H1 (cell line): Measurements from ENCODE around the gene PELO. TPM values are rescaled to one million over a fixed set of nuclear protein-coding genes. Genes with fewer than 3 reads are reported as not detected.

Source experiments
- ASH2L ChIP-seq: fragments of 200-600, 300-600 bp; sonication (generic); IDR thresholded peaks from one replicate; pipeline ENCODE4 v1.7.1; 2017; ENCODE audit warnings: low read length
- BACH1 ChIP-seq: IDR thresholded peaks from 2 replicates; pipeline ENCODE4 v1.6.1; 2012; ENCODE audit warnings: low read length, improper control_type of control experiment
- BCL11A ChIP-seq, 2 experiments: IDR thresholded peaks; one replicate each; pipeline ENCODE4 v1.6.1; 2011; ENCODE audit warnings: low read depth in 2 of 2, low read length in 2 of 2, mild to moderate bottlenecking in 2 of 2
- EP300 ChIP-seq, 2 experiments: IDR thresholded peaks; 1 replicate in 1 of 2; 2 replicates in 1 of 2; pipeline ENCODE4 v1.6.1; 2011 to 2012; ENCODE audit warnings: low read depth in 2 of 2, low read length in 2 of 2, mild to moderate bottlenecking in 2 of 2, borderline replicate concordance in 1 of 2, inconsistent platforms in 1 of 2, moderate library complexity in 1 of 2
- EZH2 ChIP-seq: fragments of 200-600 bp; sonication (generic); IDR thresholded peaks from 2 replicates; pipeline ENCODE4 v1.7.1; 2012; ENCODE audit warnings: low read depth, mild to moderate bottlenecking, moderate library complexity, low read length, inconsistent platforms; ENCODE audit not compliant: severe bottlenecking
- GTF2F1 ChIP-seq: IDR thresholded peaks from 2 replicates; pipeline ENCODE4 v1.6.1; 2012; ENCODE audit warnings: low read depth, low read length, improper control_type of control experiment, borderline replicate concordance
- HDAC6 ChIP-seq: IDR thresholded peaks from one replicate; pipeline ENCODE4 v1.7.1; 2012; ENCODE audit warnings: low read depth, mild to moderate bottlenecking, inconsistent platforms, low read length, moderate library complexity
- JUND ChIP-seq: IDR thresholded peaks from 2 replicates; pipeline ENCODE4 v1.6.1; 2011; ENCODE audit warnings: mild to moderate bottlenecking, improper control_type of control experiment, low read length
- NRF1 ChIP-seq: IDR thresholded peaks from 2 replicates; pipeline ENCODE4 v1.6.1; 2011; ENCODE audit warnings: mild to moderate bottlenecking, low read depth, low read length, improper control_type of control experiment
- PHF8 ChIP-seq: fragments of 200-600 bp; sonication (generic); conservative IDR thresholded peaks from 2 replicates; pipeline ENCODE4 v1.7.1; 2012; ENCODE audit warnings: low read depth, mild to moderate bottlenecking, inconsistent platforms, low read length, moderate library complexity
- RAD21 ChIP-seq, 2 experiments: IDR thresholded peaks in 1 of 2; conservative IDR thresholded peaks in 1 of 2; 2 replicates each; pipeline ENCODE4 v1.6.1; 2011; ENCODE audit warnings: low read depth in 2 of 2, low read length in 2 of 2, improper control_type of control experiment in 1 of 2, inconsistent platforms in 1 of 2, mild to moderate bottlenecking in 1 of 2, moderate library complexity in 1 of 2
- RBBP5 ChIP-seq: IDR thresholded peaks from 2 replicates; pipeline ENCODE4 v1.7.1; 2012; ENCODE audit warnings: low read depth, mild to moderate bottlenecking, inconsistent platforms, low read length, moderate library complexity, borderline replicate concordance
- RFX5 ChIP-seq: IDR thresholded peaks from 2 replicates; pipeline ENCODE4 v1.6.1; 2011; ENCODE audit warnings: low read depth, low read length, improper control_type of control experiment, borderline replicate concordance
- RNF2 ChIP-seq: fragments of 200-900, 300-1000 bp; sonication (generic); IDR thresholded peaks from 2 replicates; pipeline ENCODE4 v1.7.1; 2016; ENCODE audit warnings: borderline replicate concordance, low read depth, mild to moderate bottlenecking, antibody characterized with exemption, low read length; ENCODE audit not compliant: poor library complexity, severe bottlenecking; ENCODE audit errors: missing control alignments
- SAP30 ChIP-seq: fragments of 300-600 bp; sonication (generic); IDR thresholded peaks from 2 replicates; pipeline ENCODE4 v1.7.1; 2012; ENCODE audit warnings: low read length, moderate library complexity, mild to moderate bottlenecking, inconsistent platforms; ENCODE audit not compliant: insufficient read depth, insufficient replicate concordance
- SIX5 ChIP-seq: IDR thresholded peaks from 2 replicates; pipeline ENCODE4 v1.6.1; 2011; ENCODE audit warnings: mild to moderate bottlenecking, low read depth, low read length
- SP1 ChIP-seq: IDR thresholded peaks from 2 replicates; pipeline ENCODE4 v1.6.1; 2011; ENCODE audit warnings: low read depth, low read length
- SP4 ChIP-seq: IDR thresholded peaks from 2 replicates; pipeline ENCODE4 v1.6.1; 2012; ENCODE audit warnings: low read length, inconsistent platforms
- TEAD4 ChIP-seq: IDR thresholded peaks from 2 replicates; pipeline ENCODE4 v1.6.1; 2012; ENCODE audit warnings: low read depth, low read length, inconsistent platforms, mixed read lengths
- polyA plus RNA-seq, 7 experiments: library from polyadenylated mRNA; depleted of rRNA in 3 of 7; stranded (reverse) in 5 of 7; unstranded in 2 of 7; fragments of >200 nt in 5 of 7; fragments of 200-250 nt in 2 of 7; gene quantifications; 1 replicate in 5 of 7; 2 replicates in 1 of 7; 4 replicates in 1 of 7; pipeline versions ENCODE4 v1.2.1 to v1.2.3, GENCODE V29; 2011 to 2013; ENCODE audit warnings: missing spikeins in 2 of 7, mixed read lengths in 2 of 7
- total RNA-seq: library from RNA; stranded (reverse); fragmentation: NEBNext Ultra II Directional; extraction: Animal tissue kit (Norgen Biotek cat#: 25700); gene quantifications from 2 replicates; pipeline ENCODE4 v1.2.1, GENCODE V29; 2021
- TF ChIP-seq, protein P1 (sequence below): IDR thresholded peaks from 2 replicates; pipeline ENCODE4 v1.6.1; 2011; ENCODE audit warnings: low read length, improper control_type of control experiment
- TF ChIP-seq, protein P2 (sequence below): IDR thresholded peaks from 2 replicates; pipeline ENCODE4 v1.6.1; 2012; ENCODE audit warnings: inconsistent platforms

The PELO gene
- total and polyA plus RNA-seq, 2 of the 8 experiments (the other 6 are each of a cell fraction or from before 2014, with no cell fraction given) = 10.8 to 18.5 TPM

DNA sequence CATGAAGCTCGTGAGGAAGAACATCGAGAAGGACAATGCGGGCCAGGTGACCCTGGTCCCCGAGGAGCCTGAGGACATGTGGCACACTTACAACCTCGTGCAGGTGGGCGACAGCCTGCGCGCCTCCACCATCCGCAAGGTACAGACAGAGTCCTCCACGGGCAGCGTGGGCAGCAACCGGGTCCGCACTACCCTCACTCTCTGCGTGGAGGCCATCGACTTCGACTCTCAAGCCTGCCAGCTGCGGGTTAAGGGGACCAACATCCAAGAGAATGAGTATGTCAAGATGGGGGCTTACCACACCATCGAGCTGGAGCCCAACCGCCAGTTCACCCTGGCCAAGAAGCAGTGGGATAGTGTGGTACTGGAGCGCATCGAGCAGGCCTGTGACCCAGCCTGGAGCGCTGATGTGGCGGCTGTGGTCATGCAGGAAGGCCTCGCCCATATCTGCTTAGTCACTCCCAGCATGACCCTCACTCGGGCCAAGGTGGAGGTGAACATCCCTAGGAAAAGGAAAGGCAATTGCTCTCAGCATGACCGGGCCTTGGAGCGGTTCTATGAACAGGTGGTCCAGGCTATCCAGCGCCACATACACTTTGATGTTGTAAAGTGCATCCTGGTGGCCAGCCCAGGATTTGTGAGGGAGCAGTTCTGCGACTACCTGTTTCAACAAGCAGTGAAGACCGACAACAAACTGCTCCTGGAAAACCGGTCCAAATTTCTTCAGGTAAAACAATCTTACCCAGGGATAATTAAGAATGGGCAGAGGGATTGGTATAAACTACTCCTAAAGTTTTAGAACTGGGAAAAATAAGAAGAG lies 12.9 kb downstream of the PELO start (continued):
- TF ChIP-seq, protein P1, sequence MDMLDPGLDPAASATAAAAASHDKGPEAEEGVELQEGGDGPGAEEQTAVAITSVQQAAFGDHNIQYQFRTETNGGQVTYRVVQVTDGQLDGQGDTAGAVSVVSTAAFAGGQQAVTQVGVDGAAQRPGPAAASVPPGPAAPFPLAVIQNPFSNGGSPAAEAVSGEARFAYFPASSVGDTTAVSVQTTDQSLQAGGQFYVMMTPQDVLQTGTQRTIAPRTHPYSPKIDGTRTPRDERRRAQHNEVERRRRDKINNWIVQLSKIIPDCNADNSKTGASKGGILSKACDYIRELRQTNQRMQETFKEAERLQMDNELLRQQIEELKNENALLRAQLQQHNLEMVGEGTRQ = no peak
- no peak for TF ChIP-seq GTF2F1
- TF ChIP-seq SP1 = no peak
- 0 out of 2 replicates have a peak, but pooled peaks have one; percentile 2 for TF ChIP-seq TEAD4
- no peak for TF ChIP-seq ASH2L
- TF ChIP-seq SIX5 = no peak
- no peak for TF ChIP-seq JUND
- no peak for TF ChIP-seq RFX5
- peak; percentile 78; the same call in 1 of the 2 replicates for TF ChIP-seq BACH1
- TF ChIP-seq SAP30 = peak; percentile 90
- TF ChIP-seq EZH2 = no peak
- TF ChIP-seq RBBP5 = 0 out of 2 replicates have a peak, but pooled peaks have one; percentile 67
- no peak for TF ChIP-seq NRF1
- TF ChIP-seq HDAC6 = no peak
- TF ChIP-seq, protein P2, sequence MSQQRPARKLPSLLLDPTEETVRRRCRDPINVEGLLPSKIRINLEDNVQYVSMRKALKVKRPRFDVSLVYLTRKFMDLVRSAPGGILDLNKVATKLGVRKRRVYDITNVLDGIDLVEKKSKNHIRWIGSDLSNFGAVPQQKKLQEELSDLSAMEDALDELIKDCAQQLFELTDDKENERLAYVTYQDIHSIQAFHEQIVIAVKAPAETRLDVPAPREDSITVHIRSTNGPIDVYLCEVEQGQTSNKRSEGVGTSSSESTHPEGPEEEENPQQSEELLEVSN = peak; percentile 43; the same call in 1 of the 2 replicates
- TF ChIP-seq BCL11A (IDR thresholded peaks at IDR 0.05; ENCODE audit: low read depth in 2 of 2, low read length in 2 of 2) = no peak
- no peak for TF ChIP-seq EP300 (IDR thresholded peaks at IDR 0.05; ENCODE audit: borderline replicate concordance in 1 of 2, low read depth in 2 of 2, low read length in 2 of 2)
- no peak for TF ChIP-seq SP4
- no peak for TF ChIP-seq RNF2
- no peak; the same call in none of the 2 replicates for TF ChIP-seq PHF8
- TF ChIP-seq RAD21 (IDR thresholded peaks at IDR 0.05 in 1 of 2, conservative IDR thresholded peaks at IDR 0.05 in 1 of 2; ENCODE audit: low read depth in 2 of 2, low read length in 2 of 2) = no peak
